Osteocyte (in vitro differentiated cells): ENCODE data around the gene PKMYT1. TPM values are rescaled to one million over a fixed set of nuclear protein-coding genes. Genes with fewer than 3 reads are reported as not detected.

Source experiments
- DNase-seq: peaks from one replicate; pipeline ENCODE4 v3.0.0; 2021; ENCODE audit warnings: mixed read lengths; ENCODE audit not compliant: unreplicated experiment; ENCODE audit errors: extremely low spot score
- H3K27ac Mint-ChIP-seq: one replicate; pipeline ENCODE4 v1.8.0; 2021; ENCODE audit warnings: mild to moderate bottlenecking, mixed read lengths; ENCODE audit not compliant: unreplicated experiment
- H3K27me3 Mint-ChIP-seq: one replicate; pipeline ENCODE4 v1.8.0; 2021; ENCODE audit warnings: mixed read lengths; ENCODE audit not compliant: unreplicated experiment
- H3K36me3 Mint-ChIP-seq: one replicate; pipeline ENCODE4 v1.8.0; 2021; ENCODE audit warnings: mixed read lengths; ENCODE audit not compliant: unreplicated experiment
- H3K4me1 Mint-ChIP-seq: one replicate; pipeline ENCODE4 v1.8.0; 2021; ENCODE audit warnings: mixed read lengths; ENCODE audit not compliant: unreplicated experiment
- H3K4me3 Mint-ChIP-seq: one replicate; pipeline ENCODE4 v1.8.0; 2021; ENCODE audit warnings: mild to moderate bottlenecking, moderate library complexity, mixed read lengths; ENCODE audit not compliant: unreplicated experiment
- H3K9me3 Mint-ChIP-seq: one replicate; pipeline ENCODE4 v1.8.0; 2021; ENCODE audit warnings: mixed read lengths; ENCODE audit not compliant: unreplicated experiment
- total RNA-seq: library from RNA; stranded (reverse); gene quantifications from 2 replicates; pipeline ENCODE4 v1.2.1, GENCODE V29; 2021
- TF ChIP-seq, protein P1 (sequence below): fragments of 200-600 bp; sonication (generic); IDR thresholded peaks from 2 replicates; pipeline ENCODE4 v1.5.0; 2021; ENCODE audit warnings: antibody characterized with exemption, mild to moderate bottlenecking, moderate library complexity

PKMYT1 gene
- total RNA-seq, 1 donor from 2014 or later, result 10.4 TPM

DNA sequence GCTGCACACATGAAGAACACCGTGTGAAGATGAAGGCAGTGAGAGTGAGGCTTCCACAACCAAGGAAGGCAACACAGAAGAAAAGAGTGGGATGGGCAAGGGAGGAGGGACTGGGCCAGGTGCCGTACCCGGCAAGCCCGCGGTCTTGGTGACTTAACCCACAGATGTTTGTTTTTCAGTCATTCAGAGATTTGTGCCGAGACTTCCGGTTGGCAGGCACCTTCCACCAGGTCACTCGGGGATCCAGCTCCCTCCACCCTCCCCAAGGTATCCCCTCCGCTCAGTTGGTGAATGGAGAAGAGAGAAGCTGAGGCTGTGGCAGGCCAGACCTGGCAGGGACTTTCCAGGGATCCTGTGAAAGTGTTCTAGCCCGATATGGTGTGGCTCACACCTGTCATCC lies 21.0 kb downstream of the PKMYT1 start:
- TF ChIP-seq, protein P1, sequence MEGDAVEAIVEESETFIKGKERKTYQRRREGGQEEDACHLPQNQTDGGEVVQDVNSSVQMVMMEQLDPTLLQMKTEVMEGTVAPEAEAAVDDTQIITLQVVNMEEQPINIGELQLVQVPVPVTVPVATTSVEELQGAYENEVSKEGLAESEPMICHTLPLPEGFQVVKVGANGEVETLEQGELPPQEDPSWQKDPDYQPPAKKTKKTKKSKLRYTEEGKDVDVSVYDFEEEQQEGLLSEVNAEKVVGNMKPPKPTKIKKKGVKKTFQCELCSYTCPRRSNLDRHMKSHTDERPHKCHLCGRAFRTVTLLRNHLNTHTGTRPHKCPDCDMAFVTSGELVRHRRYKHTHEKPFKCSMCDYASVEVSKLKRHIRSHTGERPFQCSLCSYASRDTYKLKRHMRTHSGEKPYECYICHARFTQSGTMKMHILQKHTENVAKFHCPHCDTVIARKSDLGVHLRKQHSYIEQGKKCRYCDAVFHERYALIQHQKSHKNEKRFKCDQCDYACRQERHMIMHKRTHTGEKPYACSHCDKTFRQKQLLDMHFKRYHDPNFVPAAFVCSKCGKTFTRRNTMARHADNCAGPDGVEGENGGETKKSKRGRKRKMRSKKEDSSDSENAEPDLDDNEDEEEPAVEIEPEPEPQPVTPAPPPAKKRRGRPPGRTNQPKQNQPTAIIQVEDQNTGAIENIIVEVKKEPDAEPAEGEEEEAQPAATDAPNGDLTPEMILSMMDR, result no peak
- Mint-ChIP-seq H3K4me1 (peaks cover 7% of the 10 kb centered on the region), H3K27me3 (peaks cover 23% of the 10 kb centered on the region), H3K36me3 (no peaks in the 10 kb centered on the region), H3K9me3 (no peaks in the 10 kb centered on the region), H3K4me3 (no peak overlapping the region), H3K27ac (no peak overlapping the region)
- DNase-seq, result no peak

DNA sequence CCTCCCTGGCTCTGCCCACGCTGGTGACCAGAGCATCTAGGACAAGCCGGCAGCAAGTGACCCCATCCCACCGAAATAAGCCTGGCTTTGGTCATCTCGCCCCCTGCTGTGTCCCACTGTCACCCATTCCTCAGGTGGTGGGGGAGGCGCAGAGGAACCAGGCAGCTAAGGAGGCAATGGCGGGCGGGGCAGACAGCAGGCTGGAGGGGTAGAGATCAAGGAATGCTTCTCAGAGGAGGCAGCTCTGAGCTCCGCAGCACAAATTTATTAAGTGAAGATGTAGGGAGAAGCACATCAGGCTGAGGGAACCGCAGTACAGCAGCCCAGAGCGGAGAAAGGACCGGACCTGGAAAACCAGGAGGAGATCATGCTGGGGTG lies 23.7 kb downstream of the PKMYT1 start:
- no peak for DNase-seq
- TF ChIP-seq, protein P1, result no peak
- no peaks in the 10 kb centered on the region for H3K36me3 Mint-ChIP-seq
- no peaks in the 10 kb centered on the region for H3K4me1 Mint-ChIP-seq
- no peaks in the 10 kb centered on the region for H3K9me3 Mint-ChIP-seq
- no peak overlapping the region for H3K4me3 Mint-ChIP-seq
- peaks cover 13% of the 10 kb centered on the region for H3K27me3 Mint-ChIP-seq
- H3K27ac Mint-ChIP-seq, result no peak overlapping the region

DNA sequence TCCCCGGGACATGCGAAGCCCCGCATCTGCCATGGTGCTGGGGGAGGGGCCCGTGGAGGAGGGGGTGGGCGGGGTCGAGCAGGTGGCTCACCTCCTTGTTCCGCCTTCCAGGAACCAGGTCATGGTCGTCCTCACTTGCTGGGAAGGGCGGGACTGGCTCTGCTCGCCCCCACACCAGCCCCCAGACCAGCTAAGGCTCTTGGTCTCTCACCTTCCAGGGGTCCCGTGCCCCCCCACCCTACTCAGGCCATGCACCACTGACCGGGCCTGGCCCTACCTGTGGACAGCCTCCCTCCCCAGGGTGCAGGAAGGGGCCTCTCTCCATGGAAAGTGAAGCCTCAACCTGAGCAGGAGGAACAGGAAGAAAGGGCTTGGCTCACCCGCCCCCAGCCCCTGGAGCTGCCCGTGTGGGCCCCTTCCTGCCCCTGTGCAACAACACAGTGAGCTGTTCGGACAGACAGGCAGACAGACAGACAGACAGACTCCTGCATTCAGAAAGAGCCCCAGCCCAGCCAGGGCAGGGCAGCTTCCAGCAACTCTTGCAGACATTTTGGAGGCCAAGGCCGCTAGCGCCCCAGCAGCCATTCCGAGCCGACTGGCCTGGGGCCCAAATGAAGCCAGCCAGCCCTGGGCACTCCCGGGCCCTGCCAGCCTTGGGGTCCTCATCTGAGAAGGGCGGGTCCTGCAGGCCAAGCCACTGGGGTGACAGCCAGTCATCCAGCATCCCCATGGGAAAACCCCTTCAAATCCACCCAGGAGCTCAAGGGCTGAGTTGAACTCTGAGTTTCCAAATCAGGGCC lies 24.3 kb downstream of the PKMYT1 start:
- no peak for DNase-seq
- H3K4me3 Mint-ChIP-seq, result no peak overlapping the region
- H3K4me1 Mint-ChIP-seq, result no peaks in the 10 kb centered on the region
- TF ChIP-seq, protein P1, result no peak
- no peaks in the 10 kb centered on the region for H3K9me3 Mint-ChIP-seq
- H3K27ac Mint-ChIP-seq, result no peak overlapping the region
- no peaks in the 10 kb centered on the region for H3K36me3 Mint-ChIP-seq
- peaks cover 13% of the 10 kb centered on the region for H3K27me3 Mint-ChIP-seq

DNA sequence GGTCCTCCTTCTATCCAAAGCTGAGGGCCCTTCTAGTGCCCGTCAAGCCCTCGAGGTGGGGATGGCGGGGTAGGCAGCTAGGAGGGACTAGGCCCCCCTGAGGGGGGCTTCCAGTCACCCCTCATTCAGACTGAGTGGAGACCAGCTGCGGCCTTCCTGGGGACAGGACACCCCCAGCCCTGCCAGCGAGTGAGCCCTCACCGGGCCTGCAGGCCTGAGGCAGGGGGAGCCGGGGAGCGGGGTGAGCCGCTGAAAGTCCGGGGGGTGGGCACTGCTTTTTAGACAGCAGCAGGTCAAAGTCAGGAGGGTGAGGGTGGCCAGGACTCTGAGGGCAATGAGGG lies 24.8 kb downstream of the PKMYT1 start:
- TF ChIP-seq, protein P1, result no peak
- Mint-ChIP-seq H3K36me3 (no peaks in the 10 kb centered on the region), H3K4me3 (no peak overlapping the region), H3K27ac (no peak overlapping the region), H3K9me3 (no peaks in the 10 kb centered on the region), H3K27me3 (peaks cover 13% of the 10 kb centered on the region), H3K4me1 (no peaks in the 10 kb centered on the region)
- no peak for DNase-seq

DNA sequence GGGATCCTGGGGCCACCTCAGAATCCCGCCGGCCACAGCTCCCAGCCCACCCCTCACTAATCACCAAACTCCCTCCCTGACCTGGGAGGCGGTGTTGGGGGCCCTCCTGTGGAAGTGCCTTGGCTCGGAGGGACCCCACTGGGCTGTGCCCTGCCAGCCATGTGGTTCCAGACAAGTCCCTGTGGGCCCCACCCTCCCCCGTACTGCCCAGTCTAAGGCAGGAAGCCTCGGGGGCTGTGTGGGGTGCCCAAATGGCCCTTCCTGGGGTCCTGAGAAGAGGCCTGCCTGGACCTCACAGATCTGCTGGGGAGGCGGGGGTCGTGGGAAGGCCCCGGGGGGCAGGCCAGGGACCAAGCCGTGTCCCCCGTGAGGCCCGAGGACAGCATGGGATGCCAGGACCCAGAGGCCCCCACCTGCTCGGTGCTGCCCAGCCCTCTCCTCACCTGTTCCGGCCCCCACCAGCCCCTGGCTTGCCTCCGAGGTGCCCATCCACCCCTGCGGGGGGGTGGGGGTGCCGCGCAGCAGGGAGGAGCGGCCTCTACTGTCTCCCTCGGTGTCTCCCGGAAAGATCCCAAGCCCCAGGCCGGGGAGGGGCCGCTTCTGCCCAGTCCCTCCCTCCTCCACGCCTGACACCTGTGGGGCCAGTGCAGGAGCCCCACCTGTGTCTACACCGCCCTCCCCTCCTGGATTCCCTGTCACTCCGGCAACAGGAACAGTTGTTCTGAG lies 25.4 kb downstream of the PKMYT1 start:
- no peak for DNase-seq
- TF ChIP-seq, protein P1, result no peak
- H3K27ac Mint-ChIP-seq, result no peak overlapping the region
- peaks cover 8% of the 10 kb centered on the region for H3K27me3 Mint-ChIP-seq
- no peak overlapping the region for H3K4me3 Mint-ChIP-seq
- H3K4me1 Mint-ChIP-seq, result no peaks in the 10 kb centered on the region
- H3K9me3 Mint-ChIP-seq, result no peaks in the 10 kb centered on the region
- H3K36me3 Mint-ChIP-seq, result peaks cover under 1% of the 10 kb centered on the region
